Pons (tissue), 1 donor: ENCODE data around the gene FCRL3.
"Not testable (repeated sequence)": the region's sequence is repeated elsewhere in the genome, so short reads cannot be mapped to it uniquely, and the experiment has no call there.

Experiments used
- DNase-seq: peaks from one replicate; pipeline ENCODE4 v3.0.0-alpha.2; 2016; ENCODE audit warnings: low spot score

The FCRL3 gene

GRCh38 chr1:157700732-157701131 is at the start of gene FCRL3:
Gene FCRL3 (minus strand): TSS chr1:157700769. CDS start chr1:157700489, 280 bp downstream.
- no peak for DNase-seq

GRCh38 chr1:157748262-157748817 is 47.8 kb upstream of the FCRL3 start:
- no peak for DNase-seq

GRCh38 chr1:157739229-157739901 is 38.8 kb upstream of the FCRL3 start:
- DNase-seq, result no peak

GRCh38 chr1:157735991-157736390 is 35.4 kb upstream of the FCRL3 start:
- DNase-seq, result not testable (repeated sequence)

GRCh38 chr1:157734321-157734720 is 33.8 kb upstream of the FCRL3 start:
- peak; percentile 52 for DNase-seq

- no peak for DNase-seq
These were observed 32.2 kb upstream of the FCRL3 start for GRCh38 chr1:157732755-157733154.

- no peak for DNase-seq
These were observed 24.6 kb upstream of the FCRL3 start for GRCh38 chr1:157725221-157725577.

GRCh38 chr1:157724537-157725220 is 24.1 kb upstream of the FCRL3 start:
- no peak for DNase-seq

GRCh38 chr1:157723157-157723556 is 22.6 kb upstream of the FCRL3 start:
- DNase-seq, result no peak

- DNase-seq, result no peak
These were observed 21.4 kb upstream of the FCRL3 start for GRCh38 chr1:157721985-157722384.

GRCh38 chr1:157715736-157716135 is 15.2 kb upstream of the FCRL3 start:
- DNase-seq, result no peak

GRCh38 chr1:157711802-157712201 is 11.2 kb upstream of the FCRL3 start:
- no peak for DNase-seq

GRCh38 chr1:157704878-157705277 is 4.3 kb upstream of the FCRL3 start:
- DNase-seq, result no peak

GRCh38 chr1:157703981-157704380 is 3.4 kb upstream of the FCRL3 start:
- no peak for DNase-seq

GRCh38 chr1:157702308-157702825 is 1.8 kb upstream of the FCRL3 start:
- DNase-seq, result no peak

- no peak for DNase-seq
These were observed 264 bp downstream of the FCRL3 start for GRCh38 chr1:157700305-157700704.

GRCh38 chr1:157697781-157698569 is 2.6 kb downstream of the FCRL3 start:
- no peak for DNase-seq

- no peak for DNase-seq
These were observed 3.5 kb downstream of the FCRL3 start for GRCh38 chr1:157696966-157697628.

GRCh38 chr1:157695417-157695816 is 5.2 kb downstream of the FCRL3 start:
- DNase-seq, result no peak

- peak; percentile 64 for DNase-seq
These were observed 9.2 kb downstream of the FCRL3 start for GRCh38 chr1:157691285-157691920.

GRCh38 chr1:157682710-157683437 is 17.7 kb downstream of the FCRL3 start:
- DNase-seq, result no peak
